H9 (cell line): Measurements from ENCODE around the gene C18orf63. TPM values are rescaled to one million over a fixed set of nuclear protein-coding genes. Genes with fewer than 3 reads are reported as not detected.

Experiments used
- DNase-seq: peaks from one replicate; pipeline ENCODE4 v3.0.0-alpha.2; 2017
- H2AFZ ChIP-seq: one replicate; pipeline ENCODE4 v1.6.1; 2013; ENCODE audit warnings: mild to moderate bottlenecking, low read length, control low read depth, moderate library complexity
- H2AK5ac ChIP-seq: 2 replicates; pipeline ENCODE4 v1.6.1; 2013; ENCODE audit warnings: low read length, control low read depth, mixed read lengths; ENCODE audit not compliant: insufficient read length
- H2BK120ac ChIP-seq: one replicate; pipeline ENCODE4 v1.6.1; 2013; ENCODE audit warnings: low read depth, mild to moderate bottlenecking, low read length, control low read depth, inconsistent platforms; ENCODE audit not compliant: poor library complexity, severe bottlenecking
- H2BK12ac ChIP-seq: 2 replicates; pipeline ENCODE4 v1.6.1; 2013; ENCODE audit warnings: low read length, control low read depth, mixed read lengths, low read depth; ENCODE audit not compliant: insufficient read length
- H2BK15ac ChIP-seq: 2 replicates; pipeline ENCODE4 v1.6.1; 2013; ENCODE audit warnings: low read depth, low read length, control low read depth
- H2BK20ac ChIP-seq: one replicate; pipeline ENCODE4 v1.6.1; 2013; ENCODE audit warnings: low read depth, mild to moderate bottlenecking, low read length, control low read depth, inconsistent platforms; ENCODE audit not compliant: poor library complexity, severe bottlenecking
- H2BK5ac ChIP-seq: 2 replicates; pipeline ENCODE4 v1.6.1; 2013; ENCODE audit warnings: low read length, control low read depth, mixed read lengths; ENCODE audit not compliant: insufficient read length
- H3K14ac ChIP-seq: 2 replicates; pipeline ENCODE4 v1.6.1; 2013; ENCODE audit warnings: low read length, control low read depth; ENCODE audit not compliant: insufficient read depth
- H3K18ac ChIP-seq: 2 replicates; pipeline ENCODE4 v1.6.1; 2013; ENCODE audit warnings: low read depth, mild to moderate bottlenecking, mixed read lengths, low read length, control low read depth; ENCODE audit not compliant: insufficient read length
- H3K23ac ChIP-seq: 2 replicates; pipeline ENCODE4 v1.6.1; 2013; ENCODE audit warnings: low read length, control low read depth, mixed read lengths, low read depth; ENCODE audit not compliant: insufficient read length
- H3K23me2 ChIP-seq: 2 replicates; pipeline ENCODE4 v1.6.1; 2013; ENCODE audit warnings: low read depth, mild to moderate bottlenecking, mixed read lengths, low read length, control low read depth; ENCODE audit not compliant: insufficient read length, poor library complexity, severe bottlenecking
- H3K27ac ChIP-seq: 2 replicates; pipeline ENCODE4 v1.5.1; 2013; ENCODE audit warnings: low read length, control low read depth, mixed read lengths, low read depth; ENCODE audit not compliant: insufficient read length
- H3K27me3 ChIP-seq: 2 replicates; pipeline ENCODE4 v1.6.1; 2013; ENCODE audit warnings: low read length, control low read depth, inconsistent platforms; ENCODE audit not compliant: insufficient read depth
- H3K4ac ChIP-seq: 2 replicates; pipeline ENCODE4 v1.6.1; 2013; ENCODE audit warnings: low read depth, mild to moderate bottlenecking, control low read depth, inconsistent platforms, low read length, moderate library complexity
- H3K4me1 ChIP-seq: 2 replicates; pipeline ENCODE4 v1.6.1; 2013; ENCODE audit warnings: low read length, control low read depth, inconsistent platforms; ENCODE audit not compliant: insufficient read depth
- H3K4me2 ChIP-seq: 2 replicates; pipeline ENCODE4 v1.6.1; 2013; ENCODE audit warnings: low read length, control low read depth, mixed read lengths; ENCODE audit not compliant: insufficient read length, insufficient read depth
- H3K56ac ChIP-seq: 2 replicates; pipeline ENCODE4 v1.6.1; 2013; ENCODE audit warnings: low read depth, mild to moderate bottlenecking, mixed read lengths, low read length, control low read depth; ENCODE audit not compliant: insufficient read length
- H3K79me1 ChIP-seq: 2 replicates; pipeline ENCODE4 v1.6.1; 2013; ENCODE audit warnings: low read depth, mild to moderate bottlenecking, moderate library complexity, low read length, control low read depth, inconsistent platforms; ENCODE audit not compliant: insufficient read depth, poor library complexity, severe bottlenecking
- H3K79me2 ChIP-seq: 2 replicates; pipeline ENCODE4 v1.6.1; 2013; ENCODE audit warnings: low read length, control low read depth, inconsistent platforms; ENCODE audit not compliant: insufficient read depth
- H3K9ac ChIP-seq: 2 replicates; pipeline ENCODE4 v1.6.1; 2013; ENCODE audit warnings: low read length, control low read depth, mixed read lengths; ENCODE audit not compliant: insufficient read length; ENCODE audit errors: extremely low read depth
- H3K9me3 ChIP-seq: one replicate; pipeline ENCODE4 v1.6.1; 2013; ENCODE audit warnings: low read depth, low read length, inconsistent platforms; ENCODE audit not compliant: control insufficient read depth
- H3T11ph ChIP-seq: one replicate; pipeline ENCODE4 v1.6.1; 2013; ENCODE audit warnings: mild to moderate bottlenecking, low read length, control low read depth, inconsistent platforms
- H4K20me1 ChIP-seq: one replicate; pipeline ENCODE4 v1.6.1; 2013; ENCODE audit not compliant: control insufficient read depth, insufficient read length, insufficient read depth
- H4K5ac ChIP-seq: 2 replicates; pipeline ENCODE4 v1.6.1; 2013; ENCODE audit warnings: low read depth, mild to moderate bottlenecking, mixed read lengths, low read length, control low read depth; ENCODE audit not compliant: insufficient read length
- H4K8ac ChIP-seq: replicated peaks from 2 replicates; pipeline ENCODE4 v1.6.1; 2013; ENCODE audit warnings: low read length, control low read depth, mixed read lengths, low read depth; ENCODE audit not compliant: insufficient read length
- H4K91ac ChIP-seq: 2 replicates; pipeline ENCODE4 v1.6.1; 2013; ENCODE audit warnings: low read depth, mild to moderate bottlenecking, moderate library complexity, mixed read lengths, low read length, control low read depth; ENCODE audit not compliant: insufficient read length
- H3K27ac Mint-ChIP-seq, 3 experiments: 2 replicates in 2 of 3; 3 replicates in 1 of 3; pipeline ENCODE4 v1.8.0; 2020 to 2021; ENCODE audit warnings: mixed read lengths in 3 of 3, mild to moderate bottlenecking in 1 of 3, moderate library complexity in 1 of 3
- H3K27me3 Mint-ChIP-seq: 2 replicates; pipeline ENCODE4 v1.8.0; 2021; ENCODE audit warnings: low read depth, mild to moderate bottlenecking, moderate library complexity, mixed read lengths
- H3K36me3 Mint-ChIP-seq, 3 experiments: 2 replicates in 2 of 3; 3 replicates in 1 of 3; pipeline ENCODE4 v1.8.0; 2020 to 2021; ENCODE audit warnings: low read depth in 3 of 3, mixed read lengths in 3 of 3; ENCODE audit not compliant: insufficient read depth in 1 of 3
- H3K4me1 Mint-ChIP-seq, 2 experiments: 2 replicates each; pipeline ENCODE4 v1.8.0; 2020; ENCODE audit warnings: mixed read lengths in 2 of 2
- H3K4me3 Mint-ChIP-seq, 2 experiments: 2 replicates in 1 of 2; 3 replicates in 1 of 2; pipeline ENCODE4 v1.8.0; 2020 to 2021; ENCODE audit warnings: mild to moderate bottlenecking in 2 of 2, mixed read lengths in 2 of 2, moderate library complexity in 1 of 2
- H3K9me3 Mint-ChIP-seq, 2 experiments: 2 replicates in 1 of 2; 3 replicates in 1 of 2; pipeline ENCODE4 v1.8.0; 2020; ENCODE audit warnings: mild to moderate bottlenecking in 2 of 2, mixed read lengths in 2 of 2, moderate library complexity in 1 of 2
- CTCF ChIP-seq: fragments of 200-600 bp; sonication (generic); conservative IDR thresholded peaks from 3 replicates; pipeline ENCODE4 v1.8.0; 2021; ENCODE audit warnings: antibody characterized with exemption, mild to moderate bottlenecking
- WGBS: extraction: QIAGEN DNeasy Blood & Tissue Kit; methylation state at CpG from one replicate; pipeline ENCODE4 v1.1.7; 2013; ENCODE audit warnings: missing lambda C conversion rate, low lambda C conversion rate, mixed read lengths; ENCODE audit not compliant: insufficient read length; ENCODE audit errors: extremely low coverage; 5-methylcytosine and 5-hydroxymethylcytosine counted together
- total RNA-seq: library from RNA; stranded (reverse); gene quantifications from 2 replicates; pipeline ENCODE4 v1.2.1, GENCODE V29; 2021

C18orf63 gene
- total RNA-seq, 1 experiment from 2014 or later: not detected

GRCh38 chr18:74328206-74328605, 12.6 kb downstream of the C18orf63 start:
- no peak overlapping the region for H3K4me3 Mint-ChIP-seq

More at GRCh38 chr18:74328206-74328605, 12.6 kb downstream of the C18orf63 start:
- no peak overlapping the region for H2BK5ac ChIP-seq
- WGBS: no CpG with 5 or more reads among the region's 2 CpGs
- no peak overlapping the region for H2AK5ac ChIP-seq
- no peak overlapping the region for H3K27ac Mint-ChIP-seq
- H3K27ac ChIP-seq: no peak overlapping the region
- H3K9me3 Mint-ChIP-seq: peaks cover 0 to 2% of the 10 kb centered on the region in 2 experiments; a peak in 2 of 5 replicates
- H3K56ac ChIP-seq: no peak overlapping the region
- no peak overlapping the region for H4K5ac ChIP-seq
- H3K9ac ChIP-seq: no peak overlapping the region
- no peak overlapping the region for H4K8ac ChIP-seq
- H2BK15ac ChIP-seq: no peak overlapping the region
- H3K23me2 ChIP-seq: no peaks in the 10 kb centered on the region
- no peaks in the 10 kb centered on the region for H3K27me3 ChIP-seq
- H2BK20ac ChIP-seq: no peak overlapping the region
- no peak overlapping the region for H3K4me2 ChIP-seq
- H4K91ac ChIP-seq: no peak overlapping the region
- no peaks in the 10 kb centered on the region for H3K79me2 ChIP-seq
- H3K27me3 Mint-ChIP-seq: no peaks in the 10 kb centered on the region
- H3K9me3 ChIP-seq: no peaks in the 10 kb centered on the region
- H2BK120ac ChIP-seq: no peak overlapping the region
- TF ChIP-seq CTCF: no peak
- H3T11ph ChIP-seq: no peak overlapping the region
- H3K23ac ChIP-seq: no peak overlapping the region
- no peak overlapping the region for H3K14ac ChIP-seq
- no peaks in the 10 kb centered on the region for H3K79me1 ChIP-seq
- H4K20me1 ChIP-seq: no peaks in the 10 kb centered on the region
- H3K4me1 Mint-ChIP-seq: no peaks in the 10 kb centered on the region
- H3K4me1 ChIP-seq: no peaks in the 10 kb centered on the region
- no peak overlapping the region for H3K18ac ChIP-seq
- H2AFZ ChIP-seq: no peak overlapping the region
- H2BK12ac ChIP-seq: no peak overlapping the region
- no peak for DNase-seq
- H3K4ac ChIP-seq: no peak overlapping the region
- H3K36me3 Mint-ChIP-seq: no peaks in the 10 kb centered on the region
